ENCODE data around the gene FKBP2.

FKBP2 gene

GRCh38 chr11:64196626-64197025, 44.3 kb upstream of the FKBP2 start:
- ChIA-PET CTCF (interaction anchor here (0.6 to 2.1 kb wide), 2 partner anchors 8 to 279 kb away, joined by 3 to 16 read pairs; no protein-coding TSS in a partner anchor), POLR2A (interaction anchor here (1.0 to 3.1 kb wide), 5 partner anchors 8 to 30 kb away, joined by 3 to 14 read pairs (median 3); partner anchors contain the start of genes NUDT22, STIP1 and TRPT1)
- TF ChIP-seq ZNF155 (tag by site-specific recombination; IDR thresholded peaks at IDR 0.05) (no peak), ZNF175 (tag by site-specific recombination; IDR thresholded peaks at IDR 0.05) (no peak), ZNF292 (tag by site-specific recombination; IDR thresholded peaks at IDR 0.05; ENCODE audit: borderline replicate concordance, low read depth) (no peak), ZNF629 (tag by site-specific recombination; IDR thresholded peaks at IDR 0.05) (no peak), YY1 (tag by site-specific recombination; IDR thresholded peaks at IDR 0.05) (no peak), ZNF670 (tag by site-specific recombination; IDR thresholded peaks at IDR 0.05; ENCODE audit: low read depth) (no peak), ZNF514 (tag by site-specific recombination; IDR thresholded peaks at IDR 0.05) (no peak)
- TF ChIP-seq, protein P1, sequence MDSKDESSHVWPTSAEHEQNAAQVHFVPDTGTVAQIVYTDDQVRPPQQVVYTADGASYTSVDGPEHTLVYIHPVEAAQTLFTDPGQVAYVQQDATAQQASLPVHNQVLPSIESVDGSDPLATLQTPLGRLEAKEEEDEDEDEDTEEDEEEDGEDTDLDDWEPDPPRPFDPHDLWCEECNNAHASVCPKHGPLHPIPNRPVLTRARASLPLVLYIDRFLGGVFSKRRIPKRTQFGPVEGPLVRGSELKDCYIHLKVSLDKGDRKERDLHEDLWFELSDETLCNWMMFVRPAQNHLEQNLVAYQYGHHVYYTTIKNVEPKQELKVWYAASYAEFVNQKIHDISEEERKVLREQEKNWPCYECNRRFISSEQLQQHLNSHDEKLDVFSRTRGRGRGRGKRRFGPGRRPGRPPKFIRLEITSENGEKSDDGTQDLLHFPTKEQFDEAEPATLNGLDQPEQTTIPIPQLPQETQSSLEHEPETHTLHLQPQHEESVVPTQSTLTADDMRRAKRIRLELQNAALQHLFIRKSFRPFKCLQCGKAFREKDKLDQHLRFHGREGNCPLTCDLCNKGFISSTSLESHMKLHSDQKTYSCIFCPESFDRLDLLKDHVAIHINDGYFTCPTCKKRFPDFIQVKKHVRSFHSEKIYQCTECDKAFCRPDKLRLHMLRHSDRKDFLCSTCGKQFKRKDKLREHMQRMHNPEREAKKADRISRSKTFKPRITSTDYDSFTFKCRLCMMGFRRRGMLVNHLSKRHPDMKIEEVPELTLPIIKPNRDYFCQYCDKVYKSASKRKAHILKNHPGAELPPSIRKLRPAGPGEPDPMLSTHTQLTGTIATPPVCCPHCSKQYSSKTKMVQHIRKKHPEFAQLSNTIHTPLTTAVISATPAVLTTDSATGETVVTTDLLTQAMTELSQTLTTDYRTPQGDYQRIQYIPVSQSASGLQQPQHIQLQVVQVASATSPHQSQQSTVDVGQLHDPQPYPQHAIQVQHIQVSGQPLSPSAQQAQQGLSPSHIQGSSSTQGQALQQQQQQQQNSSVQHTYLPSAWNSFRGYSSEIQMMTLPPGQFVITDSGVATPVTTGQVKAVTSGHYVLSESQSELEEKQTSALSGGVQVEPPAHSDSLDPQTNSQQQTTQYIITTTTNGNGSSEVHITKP (tag by site-specific recombination; IDR thresholded peaks at IDR 0.05): no peak
- TF ChIP-seq, protein P2, sequence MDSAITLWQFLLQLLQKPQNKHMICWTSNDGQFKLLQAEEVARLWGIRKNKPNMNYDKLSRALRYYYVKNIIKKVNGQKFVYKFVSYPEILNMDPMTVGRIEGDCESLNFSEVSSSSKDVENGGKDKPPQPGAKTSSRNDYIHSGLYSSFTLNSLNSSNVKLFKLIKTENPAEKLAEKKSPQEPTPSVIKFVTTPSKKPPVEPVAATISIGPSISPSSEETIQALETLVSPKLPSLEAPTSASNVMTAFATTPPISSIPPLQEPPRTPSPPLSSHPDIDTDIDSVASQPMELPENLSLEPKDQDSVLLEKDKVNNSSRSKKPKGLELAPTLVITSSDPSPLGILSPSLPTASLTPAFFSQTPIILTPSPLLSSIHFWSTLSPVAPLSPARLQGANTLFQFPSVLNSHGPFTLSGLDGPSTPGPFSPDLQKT (IDR thresholded peaks at IDR 0.05; ENCODE audit: borderline replicate concordance, low read depth, low read length): no peak
- H3K9me3 ChIP-seq (ENCODE audit: control insufficient read depth, insufficient read depth, low read depth, low read length): no peaks in the 10 kb centered on the region
- no peak overlapping the region for H3K27ac ChIP-seq (ENCODE audit: extremely low read depth, low read depth, low read length)
- H3K4me1 ChIP-seq (ENCODE audit: control insufficient read depth, insufficient read depth, low read length): no peaks in the 10 kb centered on the region
- H3K4me3 ChIP-seq (ENCODE audit: low read depth, low read length): no peak overlapping the region
- peaks cover 45 to 93% of the 10 kb centered on the region in 2 experiments for H3K36me3 ChIP-seq (ENCODE audit: control insufficient read depth in 2 of 2, insufficient read depth in 1 of 2, low read length in 2 of 2)

DNA sequence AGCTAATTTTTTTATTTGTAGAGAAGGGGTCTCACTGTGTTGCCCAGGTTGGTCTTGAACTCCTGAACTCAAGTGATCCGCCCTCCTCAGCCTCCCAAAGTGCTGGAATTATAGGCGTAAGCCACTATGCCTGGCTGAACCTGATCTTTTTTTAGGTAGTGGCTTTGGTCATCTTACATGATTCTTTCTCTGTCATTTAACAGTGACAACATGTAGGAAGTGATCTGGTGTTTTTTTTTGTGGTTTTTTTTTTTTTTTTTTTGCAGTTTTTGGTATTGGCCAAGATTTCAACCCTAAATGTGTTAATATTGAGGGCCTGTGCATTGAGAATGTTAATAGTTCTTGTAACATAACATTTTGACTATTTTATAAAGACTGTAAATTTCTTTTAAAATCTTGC, 42.4 kb upstream of the FKBP2 start:
- CTCF ChIA-PET: interaction anchor here (0.6 to 0.7 kb wide), 2 partner anchors 24 to 1777 kb away, joined by 3 to 4 read pairs; no protein-coding TSS in a partner anchor
- no peaks in the 10 kb centered on the region for H3K9me3 ChIP-seq (ENCODE audit: control insufficient read depth, insufficient read depth, low read depth, low read length)
- H3K36me3 ChIP-seq (ENCODE audit: control insufficient read depth in 2 of 2, insufficient read depth in 1 of 2, low read length in 2 of 2): peaks cover 42 to 94% of the 10 kb centered on the region in 2 experiments
- H3K4me1 ChIP-seq (ENCODE audit: control insufficient read depth, insufficient read depth, low read length): no peaks in the 10 kb centered on the region
- no peak for TF ChIP-seq ZNF544 (tag by site-specific recombination; IDR thresholded peaks at IDR 0.05)
- no peak for TF ChIP-seq ZNF24 (tag by site-specific recombination; IDR thresholded peaks at IDR 0.05)
- no peak for TF ChIP-seq ZSCAN23 (tag by site-specific recombination; IDR thresholded peaks at IDR 0.05)
- TF ChIP-seq ZNF121 (tag by site-specific recombination; IDR thresholded peaks at IDR 0.05): 0 out of 2 replicates have a peak, but pooled peaks have one; percentile 28
- H3K4me3 ChIP-seq (ENCODE audit: low read depth, low read length): no peak overlapping the region
- H3K27ac ChIP-seq (ENCODE audit: extremely low read depth, low read depth, low read length): no peak overlapping the region
- POLR2A ChIA-PET: interaction anchor here (3.1 kb wide), 1 partner anchor 13 kb away, joined by 14 read pairs; the partner anchor contains the start of gene STIP1

- peaks cover 19 to 92% of the 10 kb centered on the region in 2 experiments; a peak in 2 of 3 replicates for H3K36me3 ChIP-seq (ENCODE audit: control insufficient read depth in 2 of 2, insufficient read depth in 1 of 2, low read length in 2 of 2)
- H3K4me1 ChIP-seq (ENCODE audit: control insufficient read depth, insufficient read depth, low read length): 0 out of 2 replicates have a peak, but pooled peaks cover 8% of the 10 kb centered on the region
- ChIA-PET CTCF (interaction anchor here (0.6 to 1.4 kb wide), 3 partner anchors 13 to 175 kb away, joined by 3 to 4 read pairs (median 4); no protein-coding TSS in a partner anchor), POLR2A (interaction anchor here (0.6 to 2.3 kb wide), 3 partner anchors 10 to 21 kb away, joined by 3 to 13 read pairs (median 6); partner anchors contain the start of gene STIP1)
- no peak overlapping the region for H3K4me3 ChIP-seq (ENCODE audit: low read depth, low read length)
- TF ChIP-seq ZNF423 (tag by site-specific recombination; IDR thresholded peaks at IDR 0.05): no peak
- TF ChIP-seq, protein P3, sequence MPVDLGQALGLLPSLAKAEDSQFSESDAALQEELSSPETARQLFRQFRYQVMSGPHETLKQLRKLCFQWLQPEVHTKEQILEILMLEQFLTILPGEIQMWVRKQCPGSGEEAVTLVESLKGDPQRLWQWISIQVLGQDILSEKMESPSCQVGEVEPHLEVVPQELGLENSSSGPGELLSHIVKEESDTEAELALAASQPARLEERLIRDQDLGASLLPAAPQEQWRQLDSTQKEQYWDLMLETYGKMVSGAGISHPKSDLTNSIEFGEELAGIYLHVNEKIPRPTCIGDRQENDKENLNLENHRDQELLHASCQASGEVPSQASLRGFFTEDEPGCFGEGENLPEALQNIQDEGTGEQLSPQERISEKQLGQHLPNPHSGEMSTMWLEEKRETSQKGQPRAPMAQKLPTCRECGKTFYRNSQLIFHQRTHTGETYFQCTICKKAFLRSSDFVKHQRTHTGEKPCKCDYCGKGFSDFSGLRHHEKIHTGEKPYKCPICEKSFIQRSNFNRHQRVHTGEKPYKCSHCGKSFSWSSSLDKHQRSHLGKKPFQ (tag by site-specific recombination; IDR thresholded peaks at IDR 0.05): no peak
- H3K27ac ChIP-seq (ENCODE audit: extremely low read depth, low read depth, low read length): no peak overlapping the region
- no peaks in the 10 kb centered on the region for H3K9me3 ChIP-seq (ENCODE audit: control insufficient read depth, insufficient read depth, low read depth, low read length)
Observed at GRCh38 chr11:64201543-64201942, 39.4 kb upstream of the FKBP2 start.
